NT2/D1 (cell line): ENCODE results near the gene ATP6V0E1.

Source experiments
- DNase-seq: peaks from one replicate; pipeline ENCODE4 v3.0.0-alpha.2; 2011; ENCODE audit warnings: low read depth, low spot score
- H3K27me3 ChIP-seq: 2 replicates; pipeline ENCODE4 v1.6.0; 2011; ENCODE audit warnings: mild to moderate bottlenecking; ENCODE audit not compliant: insufficient read length, insufficient read depth
- H3K36me3 ChIP-seq: 2 replicates; pipeline ENCODE4 v1.6.1; 2011; ENCODE audit warnings: mild to moderate bottlenecking, low read length, mixed read lengths; ENCODE audit not compliant: insufficient read depth, insufficient read length
- H3K4me1 ChIP-seq: 2 replicates; pipeline ENCODE4 v1.5.1; 2011; ENCODE audit not compliant: insufficient read depth, insufficient read length
- H3K4me3 ChIP-seq: 2 replicates; pipeline ENCODE4 v1.5.1; 2011; ENCODE audit warnings: low read depth; ENCODE audit not compliant: insufficient read length
- H3K9ac ChIP-seq: 2 replicates; pipeline ENCODE4 v1.6.0; 2011; ENCODE audit warnings: low read depth; ENCODE audit not compliant: insufficient read length
- H3K9me3 ChIP-seq: 2 replicates; pipeline ENCODE4 v1.5.1; 2011; ENCODE audit warnings: mild to moderate bottlenecking, low read length; ENCODE audit not compliant: insufficient read depth
- SUZ12 ChIP-seq: IDR thresholded peaks from 2 replicates; pipeline ENCODE4 v1.6.1; 2011; ENCODE audit not compliant: insufficient read length, insufficient read depth; ENCODE audit errors: extremely low read depth
- YY1 ChIP-seq: IDR thresholded peaks from 2 replicates; pipeline ENCODE4 v1.6.1; 2011; ENCODE audit not compliant: insufficient read length, insufficient read depth
- ZNF274 ChIP-seq: IDR thresholded peaks from 2 replicates; pipeline ENCODE4 v1.6.1; 2011; ENCODE audit warnings: mild to moderate bottlenecking, low read depth, low read length

The ATP6V0E1 gene

GRCh38 chr5:172983542-172984243 lies at the start of gene ATP6V0E1:
Gene ATP6V0E1, plus strand, starts transcription at chr5:172983771. Its CDS starts 90 bp downstream, at chr5:172983861.
- peaks cover 16% of the 10 kb centered on the region for H3K36me3 ChIP-seq
- no peaks in the 10 kb centered on the region for H3K27me3 ChIP-seq
- H3K9ac ChIP-seq = peak within 1 kb of the TSS; percentile 91
- TF ChIP-seq YY1 (peak; percentile 9), ZNF274 (no peak), SUZ12 (no peak)
- H3K9me3 ChIP-seq = no peaks in the 10 kb centered on the region
- H3K4me1 ChIP-seq = no peaks in the 10 kb centered on the region
- peak; percentile 73 for DNase-seq
- H3K4me3 ChIP-seq = peak within 1 kb of the TSS; percentile 86

- Histone ChIP-seq H3K27me3 (no peaks in the 10 kb centered on the region), H3K4me3 (no peak overlapping the region), H3K36me3 (peaks cover 35% of the 10 kb centered on the region), H3K9me3 (no peaks in the 10 kb centered on the region), H3K9ac (no peak overlapping the region), H3K4me1 (peaks cover 21% of the 10 kb centered on the region)
- TF ChIP-seq SUZ12 (no peak), ZNF274 (no peak), YY1 (no peak)
- DNase-seq = no peak
Observed at GRCh38 chr5:172935096-172935495, 48.5 kb upstream of the ATP6V0E1 start.

GRCh38 chr5:172936401-172936800 lies 47.2 kb upstream of the ATP6V0E1 start:
- Histone ChIP-seq H3K4me1 (peaks cover 21% of the 10 kb centered on the region), H3K27me3 (no peaks in the 10 kb centered on the region), H3K36me3 (peaks cover 37% of the 10 kb centered on the region), H3K4me3 (no peak overlapping the region), H3K9me3 (no peaks in the 10 kb centered on the region), H3K9ac (no peak overlapping the region)
- TF ChIP-seq ZNF274 (no peak), SUZ12 (no peak), YY1 (no peak)
- no peak for DNase-seq

- Histone ChIP-seq H3K9ac (no peak overlapping the region), H3K9me3 (no peaks in the 10 kb centered on the region), H3K36me3 (peaks cover 37% of the 10 kb centered on the region), H3K27me3 (no peaks in the 10 kb centered on the region), H3K4me1 (peaks cover 14% of the 10 kb centered on the region), H3K4me3 (no peak overlapping the region)
- DNase-seq = no peak
- no peak for TF ChIP-seq SUZ12
- no peak for TF ChIP-seq ZNF274
- TF ChIP-seq YY1 = no peak
Observed at GRCh38 chr5:172939071-172939470, 44.5 kb upstream of the ATP6V0E1 start.

- Histone ChIP-seq H3K9me3 (no peaks in the 10 kb centered on the region), H3K4me3 (no peak overlapping the region), H3K27me3 (no peaks in the 10 kb centered on the region), H3K9ac (no peak overlapping the region), H3K36me3 (peaks cover 37% of the 10 kb centered on the region), H3K4me1 (peaks cover 8% of the 10 kb centered on the region)
- no peak for DNase-seq
- TF ChIP-seq YY1 = no peak
Observed at GRCh38 chr5:172939611-172940267, 43.8 kb upstream of the ATP6V0E1 start.

- Histone ChIP-seq H3K4me1 (peaks cover 8% of the 10 kb centered on the region), H3K9me3 (no peaks in the 10 kb centered on the region), H3K9ac (no peak overlapping the region), H3K4me3 (no peak overlapping the region), H3K27me3 (no peaks in the 10 kb centered on the region), H3K36me3 (peaks cover 38% of the 10 kb centered on the region)
- TF ChIP-seq SUZ12 (no peak), YY1 (no peak), ZNF274 (no peak)
- DNase-seq = no peak
Observed at GRCh38 chr5:172940268-172941066, 43.1 kb upstream of the ATP6V0E1 start.

- Histone ChIP-seq H3K27me3 (no peaks in the 10 kb centered on the region), H3K9ac (no peak overlapping the region), H3K4me3 (no peak overlapping the region), H3K9me3 (no peaks in the 10 kb centered on the region), H3K36me3 (peaks cover 39% of the 10 kb centered on the region), H3K4me1 (peaks cover 8% of the 10 kb centered on the region)
- no peak for DNase-seq
- TF ChIP-seq YY1 = no peak
- no peak for TF ChIP-seq ZNF274
- no peak for TF ChIP-seq SUZ12
Observed at GRCh38 chr5:172941067-172941516, 42.5 kb upstream of the ATP6V0E1 start.
